AG04450 (cell line): Measurements from ENCODE around the gene C6orf132. TPM values are rescaled to one million over a fixed set of nuclear protein-coding genes. Genes with fewer than 3 reads are reported as not detected.
A peak's percentile ranks its signal among the peaks of the same experiment; 100 is the strongest.

Source experiments
- CTCF ChIA-PET: fragments of 300-600, 350-600 bp; formaldehyde crosslinking; extraction: SDS; loops from one replicate; lab custom pipeline; 2022; ENCODE audit warnings: antibody characterized with exemption, inconsistent platforms; lab: Charles Lee
- POLR2A ChIA-PET: fragments of 350-600 bp; formaldehyde crosslinking; extraction: SDS; loops from one replicate; lab custom pipeline; 2021; ENCODE audit warnings: antibody characterized with exemption, inconsistent platforms; lab: Yijun Ruan, JAX
- DNase-seq: peaks from one replicate; pipeline ENCODE4 v3.0.0-alpha.2; 2011; ENCODE audit warnings: low read depth, low spot score
- H3K27ac ChIP-seq: one replicate; pipeline ENCODE4 v1.5.1; 2012; ENCODE audit warnings: low read depth, low read length, control low read depth
- H3K27me3 ChIP-seq: one replicate; pipeline ENCODE4 v1.6.0; 2012; ENCODE audit warnings: low read length; ENCODE audit not compliant: control insufficient read depth, insufficient read depth
- H3K4me3 ChIP-seq: 2 replicates; pipeline ENCODE4 v1.5.1; 2011; ENCODE audit warnings: mild to moderate bottlenecking, low read depth, low read length, control low read depth
- H3K9me3 ChIP-seq: 2 replicates; pipeline ENCODE4 v1.5.1; 2012; ENCODE audit warnings: low read length; ENCODE audit not compliant: control insufficient read depth, insufficient read depth
- CTCF ChIP-seq: IDR thresholded peaks from 2 replicates; pipeline ENCODE4 v1.5.1; 2011; ENCODE audit warnings: low read depth, low read length, control low read depth, inconsistent platforms
- polyA plus RNA-seq: library from polyadenylated mRNA; depleted of rRNA; stranded (reverse); fragments of >200 nt; gene quantifications from 2 replicates; pipeline ENCODE4 v1.2.3, GENCODE V29; 2011

Gene C6orf132
- polyA plus RNA-seq, 1 experiment: 0.68 TPM

- Histone ChIP-seq H3K27me3 (no peaks in the 10 kb centered on the region), H3K4me3 (no peak overlapping the region), H3K9me3 (no peaks in the 10 kb centered on the region), H3K27ac (no peak overlapping the region)
- no peak for DNase-seq
- POLR2A ChIA-PET: no interaction called here
- CTCF ChIA-PET: interaction anchor here (0.7 to 15.9 kb wide), 7 partner anchors 10 to 128 kb away, joined by 3 to 172 read pairs (median 4); no protein-coding TSS in a partner anchor
- peak; percentile 45 for TF ChIP-seq CTCF
Observed at GRCh38 chr6:42086046-42087035, 56.1 kb downstream of the C6orf132 start.

- Histone ChIP-seq H3K4me3 (no peak overlapping the region), H3K27ac (no peak overlapping the region), H3K9me3 (no peaks in the 10 kb centered on the region), H3K27me3 (no peaks in the 10 kb centered on the region)
- CTCF ChIA-PET: interaction anchor here (0.7 to 15.9 kb wide), 4 partner anchors 9 to 129 kb away, joined by 3 to 172 read pairs (median 5); no protein-coding TSS in a partner anchor
- no peak for DNase-seq
- POLR2A ChIA-PET: no interaction called here
- TF ChIP-seq CTCF: peak; percentile 52
Observed at GRCh38 chr6:42084889-42085288, 57.5 kb downstream of the C6orf132 start.

GRCh38 chr6:42083530-42083929, 58.9 kb downstream of the C6orf132 start:
- ChIA-PET POLR2A (interaction anchor here (0.6 kb wide), 1 partner anchor 21 kb away, joined by 3 read pairs; no protein-coding TSS in a partner anchor), CTCF (interaction anchor here (0.6 to 15.9 kb wide), 5 partner anchors 9 to 464 kb away, joined by 3 to 172 read pairs (median 5); partner anchors contain the start of gene BYSL)
- no peak for TF ChIP-seq CTCF

GRCh38 chr6:42079941-42080464, 62.4 kb downstream of the C6orf132 start:
- no peaks in the 10 kb centered on the region for H3K9me3 ChIP-seq
- no peak overlapping the region for H3K27ac ChIP-seq
- no peak for TF ChIP-seq CTCF
- no peak for DNase-seq
- ChIA-PET POLR2A (interaction anchor here (0.6 kb wide), 1 partner anchor 125 kb away, joined by 5 read pairs; no protein-coding TSS in a partner anchor), CTCF (interaction anchor here (15.9 kb wide), 1 partner anchor 134 kb away, joined by 172 read pairs; no protein-coding TSS in a partner anchor)
- no peak overlapping the region for H3K4me3 ChIP-seq
- H3K27me3 ChIP-seq: no peaks in the 10 kb centered on the region

More at GRCh38 chr6:42083530-42083929, 58.9 kb downstream of the C6orf132 start:
- H3K27ac ChIP-seq: no peak overlapping the region
- no peaks in the 10 kb centered on the region for H3K27me3 ChIP-seq
- no peak for DNase-seq
- H3K9me3 ChIP-seq: no peaks in the 10 kb centered on the region
- H3K4me3 ChIP-seq: no peak overlapping the region
